GM18951 (cell line): ENCODE results near the gene GRAP.

Experiments
- POLR2A ChIP-seq: IDR thresholded peaks from 4 replicates; pipeline ENCODE4 v1.6.1; 2011; ENCODE audit warnings: mild to moderate bottlenecking; ENCODE audit not compliant: insufficient read length, insufficient read depth; ENCODE audit errors: extremely low read depth
- in situ Hi-C: fragments of 300-500 bp; cut with MboI; formaldehyde crosslinking; loops from one replicate; pipeline ENCODE4 v1.12.0; 2022; ENCODE audit warnings: low sequenced_read_pairs, mixed read lengths, inconsistent platforms; ENCODE audit not compliant: unreplicated experiment

The GRAP gene

DNA sequence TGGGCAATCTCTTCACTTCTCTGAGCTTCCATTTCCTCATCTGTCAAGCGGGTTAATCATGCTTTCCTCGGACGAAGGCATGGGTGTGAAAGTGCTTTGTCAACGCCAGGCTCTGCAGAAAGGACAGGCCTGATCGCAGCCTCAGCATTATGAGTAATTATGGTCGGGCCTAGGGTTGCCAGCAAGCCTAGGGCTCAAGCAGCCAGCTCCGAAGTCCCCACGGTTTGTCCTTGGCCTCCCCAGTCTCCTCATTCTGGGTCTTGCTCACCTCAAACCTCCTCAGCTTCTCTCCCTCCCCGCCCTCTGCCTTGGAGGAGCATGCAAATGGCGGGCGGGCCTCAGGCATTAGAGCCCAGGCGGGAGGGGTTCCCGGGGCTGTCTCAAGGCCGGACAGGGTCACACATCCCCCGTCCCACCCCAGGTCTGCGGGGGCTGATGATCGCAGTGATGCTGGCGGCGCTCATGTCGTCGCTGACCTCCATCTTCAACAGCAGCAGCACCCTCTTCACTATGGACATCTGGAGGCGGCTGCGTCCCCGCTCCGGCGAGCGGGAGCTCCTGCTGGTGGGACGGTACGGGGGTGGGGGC, 32.0 kb downstream of the GRAP start:
- no peak for TF ChIP-seq POLR2A
- in situ Hi-C loops: no loop called here

DNA sequence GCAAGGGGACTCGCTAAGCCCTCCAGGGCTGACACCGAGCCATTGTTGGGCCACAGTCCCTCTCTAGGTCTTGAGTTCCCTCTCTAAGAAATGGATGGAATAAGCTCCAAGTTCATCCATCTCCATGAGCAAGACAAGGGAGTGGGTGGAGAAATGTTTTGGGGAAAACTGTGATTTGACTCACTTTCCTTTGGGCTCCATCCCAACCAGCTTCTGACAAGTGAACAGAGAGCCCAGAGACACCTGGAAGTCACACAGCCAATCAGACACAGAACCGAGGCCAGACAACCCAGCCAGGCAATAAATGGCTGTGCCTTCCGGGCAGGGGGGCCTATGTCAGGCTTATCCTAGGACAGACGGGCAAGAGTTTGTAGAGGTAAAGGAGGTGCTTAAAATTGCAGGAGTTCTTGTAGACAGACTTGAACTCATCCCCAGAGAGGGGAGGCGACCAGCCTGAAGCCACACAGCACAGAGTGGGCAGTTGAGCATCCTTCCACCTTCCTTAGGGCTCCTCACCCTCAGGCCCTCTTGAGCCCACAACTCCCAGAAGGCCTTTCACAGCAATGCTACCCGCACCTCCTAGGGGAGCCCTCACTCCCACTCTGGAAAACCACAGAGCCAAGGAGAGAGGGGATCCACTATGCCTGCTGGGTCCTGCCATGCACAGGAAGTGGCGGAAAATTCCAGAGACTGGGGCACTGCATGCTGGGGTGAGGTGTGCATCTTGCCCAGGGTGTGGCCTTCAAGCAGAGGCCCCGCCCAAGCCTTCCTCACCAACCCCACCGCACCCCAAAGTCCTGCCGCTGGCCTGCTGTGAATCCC, 32.7 kb downstream of the GRAP start:
- in situ Hi-C loops: no loop called here
- no peak for TF ChIP-seq POLR2A

DNA sequence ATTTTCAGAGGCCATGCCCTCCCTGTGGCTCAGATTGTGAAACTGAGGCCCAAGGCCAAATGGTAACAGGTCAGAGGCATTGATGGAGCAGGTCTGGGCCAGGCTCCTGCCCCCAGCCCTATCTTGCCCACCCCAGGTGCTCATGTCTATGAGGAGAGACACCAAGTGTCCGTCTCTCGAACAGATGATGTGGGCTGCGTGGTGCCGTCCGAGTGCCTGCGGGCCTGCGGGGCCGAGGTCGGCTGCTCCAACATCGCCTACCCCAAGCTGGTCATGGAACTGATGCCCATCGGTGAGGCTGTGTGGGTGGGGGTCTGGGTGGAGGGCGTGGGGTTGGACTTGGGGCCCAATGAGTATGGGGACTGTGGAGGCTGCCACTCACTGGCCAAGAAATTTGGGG, 33.5 kb downstream of the GRAP start:
- in situ Hi-C loops: no loop called here
- no peak for TF ChIP-seq POLR2A

DNA sequence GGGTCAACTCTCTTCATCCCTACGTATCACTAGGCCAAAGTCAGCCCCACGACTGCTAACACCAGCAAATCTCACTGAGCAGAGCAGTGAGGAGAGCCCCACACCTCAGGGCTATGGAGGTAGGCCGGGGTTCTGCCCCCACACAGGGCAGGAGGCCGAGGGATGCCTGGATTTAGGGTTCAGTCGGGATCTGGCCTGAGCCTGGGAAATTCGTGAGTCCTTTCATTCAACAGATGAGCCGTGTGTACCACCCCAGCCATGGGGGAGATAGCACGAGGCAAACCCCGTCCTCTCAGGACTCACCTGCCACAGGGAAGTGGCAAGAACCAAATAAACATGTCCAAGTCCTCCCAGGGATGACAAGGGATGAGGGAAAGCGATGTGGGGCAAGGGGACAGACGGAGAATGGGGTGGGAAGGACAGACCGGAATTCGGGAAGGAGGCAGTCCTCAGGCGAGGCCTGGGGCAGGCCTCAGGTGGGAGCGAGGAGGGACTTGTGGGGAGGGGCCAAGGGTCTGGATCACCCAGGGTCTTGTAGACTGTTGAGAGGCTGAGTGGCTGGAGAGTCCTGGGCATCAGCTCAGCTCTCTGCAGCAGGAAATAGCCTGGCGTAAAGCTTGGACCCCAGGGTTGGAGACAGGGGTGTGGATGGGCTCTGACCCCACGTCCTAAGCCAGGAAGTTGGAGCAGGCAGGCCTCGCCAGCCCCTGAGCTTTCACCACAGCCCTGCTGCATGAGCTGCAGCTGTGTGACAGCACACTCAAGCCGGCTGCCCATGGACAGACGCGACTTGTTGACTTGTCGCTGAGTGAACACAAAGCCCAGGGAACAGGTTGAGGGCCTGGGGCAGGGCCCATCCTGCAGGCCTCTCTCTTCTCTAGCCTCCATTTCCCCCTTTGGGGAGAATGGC, 34.3 kb downstream of the GRAP start:
- TF ChIP-seq POLR2A: no peak
- in situ Hi-C loops: no loop called here

DNA sequence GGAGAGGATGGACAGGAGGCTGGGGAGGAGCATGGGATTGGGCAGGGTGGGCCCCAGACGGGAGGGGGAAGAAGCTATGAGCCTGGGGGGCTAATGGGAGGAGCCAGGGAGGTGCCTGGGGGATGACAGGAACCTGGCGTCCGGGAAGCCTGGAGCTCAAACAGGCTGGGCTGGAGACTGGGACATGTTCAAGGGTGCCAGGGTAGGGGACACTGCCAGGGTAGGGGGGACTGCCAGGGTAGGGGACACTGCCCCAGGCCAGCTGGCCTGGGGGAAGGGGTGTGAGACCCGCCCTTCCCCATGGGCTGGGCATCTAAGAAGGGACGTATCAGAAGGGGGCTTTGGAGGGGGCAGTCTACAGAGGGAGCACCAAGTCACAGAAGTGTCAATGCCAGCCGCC, 35.2 kb downstream of the GRAP start:
- in situ Hi-C loops: no loop called here

DNA sequence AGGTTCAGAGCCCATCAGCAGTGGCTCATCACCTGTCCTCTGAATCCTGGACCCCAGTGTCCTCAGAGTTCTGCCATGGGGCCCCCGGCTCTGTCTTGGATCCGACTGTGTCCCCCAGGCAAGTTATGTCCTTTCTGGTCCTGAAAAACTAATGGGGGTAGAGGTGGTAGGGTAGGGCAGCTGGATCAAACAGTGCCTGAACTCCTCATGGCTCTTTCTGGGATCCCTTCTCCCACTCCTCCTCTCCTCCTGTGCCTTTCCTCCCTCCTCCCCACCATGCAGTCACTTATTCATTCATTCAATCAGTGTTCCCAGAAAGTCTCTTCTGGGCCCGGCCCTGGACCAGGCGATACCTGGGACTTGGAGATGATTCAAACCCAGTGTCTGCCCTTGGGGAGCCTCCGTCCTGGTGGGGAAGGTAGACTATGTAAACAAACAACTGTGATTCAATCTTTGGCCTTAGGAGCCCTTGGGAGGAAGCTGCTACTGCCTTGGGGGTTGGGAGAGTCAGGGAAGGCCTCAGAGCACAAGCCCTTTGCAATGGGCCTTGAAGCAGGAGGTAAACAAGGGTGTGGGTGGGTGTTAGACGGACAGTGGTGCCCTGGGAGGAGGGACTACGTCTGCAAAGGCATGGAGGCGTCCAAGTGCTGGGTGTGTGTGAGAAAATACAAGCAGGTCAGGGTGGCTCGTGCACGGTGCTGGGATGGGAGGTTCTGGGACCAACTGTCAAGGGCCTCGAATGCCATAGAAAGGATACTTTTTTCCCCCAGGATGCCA, 35.8 kb downstream of the GRAP start:
- in situ Hi-C loops: no loop called here
- no peak for TF ChIP-seq POLR2A

More for the DNA sequence above, 35.2 kb downstream of the GRAP start:
- TF ChIP-seq POLR2A: no peak

DNA sequence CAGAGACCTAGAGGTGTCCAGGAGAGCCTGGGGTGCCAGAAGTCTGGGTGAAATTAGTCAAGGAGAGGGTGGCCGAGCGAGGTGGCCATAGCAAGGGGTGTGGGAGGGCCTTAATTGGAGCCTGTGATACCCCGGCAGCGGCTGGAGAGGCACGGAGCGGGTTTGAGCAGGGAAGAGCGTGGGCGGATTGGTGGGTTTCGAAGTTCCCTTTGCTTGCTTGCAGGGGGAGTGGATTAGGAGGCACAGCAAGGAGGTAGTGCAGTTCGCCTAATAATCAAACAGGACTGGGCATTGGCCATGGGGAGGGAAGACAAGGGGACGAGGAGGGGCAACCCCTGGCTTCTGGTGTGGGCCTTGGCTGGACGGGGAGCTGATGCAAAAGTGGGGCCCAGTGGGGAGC, 36.8 kb downstream of the GRAP start:
- TF ChIP-seq POLR2A: no peak
- in situ Hi-C loops: no loop called here

DNA sequence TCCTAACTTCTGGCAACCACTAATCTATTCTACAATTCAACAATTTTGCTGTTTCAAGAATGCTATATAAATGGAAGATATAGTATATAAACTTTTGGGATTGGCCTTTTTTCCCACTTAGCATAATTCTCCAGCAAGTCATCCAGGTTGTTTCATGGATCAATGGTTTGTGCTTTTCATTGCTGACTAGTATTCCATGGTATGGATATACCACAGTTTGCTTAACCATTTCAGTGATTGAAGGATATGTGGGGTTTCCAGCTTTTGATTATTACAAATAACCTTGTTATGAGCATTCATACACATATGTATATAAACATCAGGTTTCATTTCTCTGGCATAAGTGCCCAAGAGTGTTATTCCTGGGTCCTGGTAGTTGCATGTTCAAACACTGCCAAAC, 40.1 kb downstream of the GRAP start:
- no peak for TF ChIP-seq POLR2A
- in situ Hi-C loops: no loop called here

DNA sequence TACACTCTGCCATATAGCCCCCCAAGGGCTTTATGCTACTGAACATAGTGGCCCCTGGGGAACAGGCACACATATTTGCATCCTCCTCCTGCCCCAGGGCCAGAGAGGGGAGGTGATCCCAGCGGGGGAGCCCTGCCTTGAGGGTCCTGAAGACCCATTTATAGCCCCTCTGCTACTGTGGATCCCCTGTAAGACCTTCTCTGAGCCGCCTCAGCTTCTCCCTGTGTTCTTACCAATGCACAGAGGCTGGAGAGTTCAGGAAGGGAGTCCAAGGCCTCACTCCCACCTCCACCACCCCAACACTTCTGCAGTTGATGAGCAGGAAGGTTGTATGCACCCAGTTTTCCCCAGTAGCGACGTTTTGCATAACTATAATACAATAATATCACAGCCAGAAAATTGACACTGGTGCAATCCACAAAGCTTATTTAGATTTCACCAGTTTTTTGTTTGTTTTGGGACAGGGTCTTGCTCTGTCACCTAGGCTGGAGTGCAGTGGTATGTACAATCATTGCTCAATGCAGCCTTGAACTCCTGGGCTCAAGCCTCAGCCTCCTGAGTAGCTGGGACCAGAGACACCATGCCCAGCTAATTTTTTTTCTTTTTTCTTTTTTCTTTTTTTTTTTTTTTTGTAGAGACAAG, 40.8 kb downstream of the GRAP start:
- in situ Hi-C loops: no loop called here
- no peak for TF ChIP-seq POLR2A

DNA sequence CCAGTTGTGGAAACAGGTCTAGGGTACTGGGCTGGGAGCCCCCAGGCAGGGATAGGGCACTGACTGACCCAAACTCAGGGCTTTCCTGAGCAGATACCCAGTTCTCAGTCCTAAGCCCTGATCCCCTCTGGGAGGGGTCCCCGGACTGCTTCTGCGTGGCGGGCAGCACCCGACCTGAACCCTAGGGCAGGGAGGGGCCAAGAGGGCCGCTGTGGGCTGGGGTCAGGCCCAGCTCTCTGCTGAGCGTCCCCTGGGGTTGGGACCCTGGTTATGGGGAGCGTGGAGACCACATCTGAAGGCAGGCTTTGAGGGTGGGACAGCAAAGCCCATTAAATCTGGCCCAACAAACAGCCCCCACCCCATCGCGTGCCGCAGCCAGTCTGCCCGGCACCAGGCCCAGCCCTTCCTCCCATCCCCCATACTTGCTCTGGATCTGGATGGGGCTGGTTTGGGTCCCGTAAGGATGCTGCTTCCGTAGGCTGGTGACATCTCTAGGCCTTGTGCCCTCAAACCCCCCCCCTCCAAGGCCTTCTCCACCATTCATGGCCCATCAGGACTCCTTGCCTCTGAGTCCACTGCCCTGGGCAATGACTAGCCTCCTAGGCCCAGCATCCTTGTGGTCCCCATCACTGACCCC, 41.5 kb downstream of the GRAP start:
- no peak for TF ChIP-seq POLR2A
- in situ Hi-C loops: no loop called here

DNA sequence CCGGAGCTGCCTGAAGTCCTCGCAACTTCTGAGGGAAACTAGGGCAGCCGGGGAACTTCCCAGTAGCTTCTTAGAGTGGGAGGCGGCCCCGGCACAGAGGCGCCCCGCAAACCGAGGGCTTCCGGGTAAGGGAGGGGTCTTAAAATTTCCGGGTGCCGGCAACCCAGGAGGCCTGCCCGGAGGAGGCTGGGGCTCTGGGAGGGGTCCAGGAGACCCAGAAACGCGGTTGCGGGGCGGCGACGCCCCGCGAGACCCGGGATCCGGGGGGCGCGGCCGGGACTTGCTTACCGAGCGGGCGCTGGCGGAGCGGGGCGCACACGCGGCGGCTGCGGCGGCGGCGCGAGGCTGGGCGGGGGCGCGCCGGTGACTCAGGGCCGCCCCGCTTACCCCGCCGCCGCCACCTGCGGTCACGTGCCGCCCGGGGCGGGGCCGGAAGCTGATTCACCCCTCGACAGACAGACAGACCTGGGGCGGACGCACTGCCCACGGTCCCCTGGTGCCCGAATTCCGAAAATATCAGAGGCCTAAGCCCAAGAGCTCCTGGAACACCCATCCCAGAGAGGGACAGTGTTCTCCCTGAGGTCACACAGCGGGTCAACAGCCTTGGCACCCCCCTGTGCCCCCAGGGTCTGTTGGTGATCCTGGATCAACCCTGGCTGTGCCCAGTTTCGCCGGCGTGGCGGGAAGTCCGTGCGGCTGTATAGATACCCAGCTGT, 42.2 kb downstream of the GRAP start, which contains the start of gene FAM83G:
TSS of gene FAM83G (minus strand) at position 344 of the 716 bp plus-strand sequence. CDS start 723 bp downstream, outside the sequence.
- in situ Hi-C loops: no loop called here
- TF ChIP-seq POLR2A: peak; percentile 77
